HL-60 (cell line): Measurements from ENCODE around the gene SVEP1.

ENCODE experiments used
- CTCF ChIP-seq: IDR thresholded peaks from one replicate; pipeline ENCODE4 v1.5.1; 2011; ENCODE audit warnings: low read length, control low read depth, inconsistent platforms; ENCODE audit not compliant: insufficient read depth
- POLR2AphosphoS5 ChIP-seq: IDR thresholded peaks from 2 replicates; pipeline ENCODE4 v1.6.1; 2012; ENCODE audit warnings: low read depth
- REST ChIP-seq: IDR thresholded peaks from 2 replicates; pipeline ENCODE4 v1.6.1; 2012; ENCODE audit warnings: low read depth; ENCODE audit not compliant: insufficient replicate concordance

- TF ChIP-seq POLR2AphosphoS5 = no peak
- TF ChIP-seq CTCF = no peak
- no peak for TF ChIP-seq REST
Observed at GRCh38 chr9:110465190-110465589, 114.4 kb downstream of the SVEP1 start.
